ENCODE data around the gene PDZK1IP1. TPM values are rescaled to one million over a fixed set of nuclear protein-coding genes. Genes with fewer than 3 reads are reported as not detected.

The PDZK1IP1 gene
- total RNA-seq, 2 experiments from 2014 or later: not detected

GRCh38 chr1:47219590-47220220 is 29.9 kb upstream of the PDZK1IP1 start:
- no peaks in the 10 kb centered on the region for H3K36me3 Mint-ChIP-seq (ENCODE audit: low read depth)
- CTCF ChIA-PET: interaction anchor here (1.0 kb wide), 1 partner anchor 218 kb away, joined by 4 read pairs; the partner anchor contains the start of gene FOXD2

GRCh38 chr1:47219001-47219400 is 29.2 kb upstream of the PDZK1IP1 start:
- no peak for DNase-seq
- Mint-ChIP-seq H3K27me3 (ENCODE audit: low read depth) (peaks cover 4% of the 10 kb centered on the region), H3K9me3 (no peaks in the 10 kb centered on the region), H3K4me3 (no peak overlapping the region), H3K4me1 (ENCODE audit: low read depth) (no peaks in the 10 kb centered on the region), H3K36me3 (ENCODE audit: low read depth) (no peaks in the 10 kb centered on the region), H3K27ac (no peak overlapping the region)
- intact Hi-C loops (cut with micrococcal nuclease): no loop called here
- CTCF ChIA-PET: no interaction called here

More at GRCh38 chr1:47219590-47220220, 29.9 kb upstream of the PDZK1IP1 start:
- Mint-ChIP-seq H3K4me1 (ENCODE audit: low read depth) (no peaks in the 10 kb centered on the region), H3K27ac (no peak overlapping the region), H3K9me3 (no peaks in the 10 kb centered on the region), H3K27me3 (ENCODE audit: low read depth) (peaks cover 4% of the 10 kb centered on the region), H3K4me3 (no peak overlapping the region)
- no peak for DNase-seq
- intact Hi-C loops (cut with micrococcal nuclease): no loop called here

GRCh38 chr1:47216278-47217059 is 26.6 kb upstream of the PDZK1IP1 start:
- H3K27me3 Mint-ChIP-seq (ENCODE audit: low read depth): peaks cover 5% of the 10 kb centered on the region
- CTCF ChIA-PET: no interaction called here
- no peaks in the 10 kb centered on the region for H3K36me3 Mint-ChIP-seq (ENCODE audit: low read depth)
- H3K4me1 Mint-ChIP-seq (ENCODE audit: low read depth): no peaks in the 10 kb centered on the region
- DNase-seq: no peak
- no peaks in the 10 kb centered on the region for H3K9me3 Mint-ChIP-seq
- intact Hi-C loops (cut with micrococcal nuclease): no loop called here
- no peak overlapping the region for H3K4me3 Mint-ChIP-seq
- H3K27ac Mint-ChIP-seq: no peak overlapping the region

- CTCF ChIA-PET: no interaction called here
Observed at GRCh38 chr1:47215713-47216112, 25.9 kb upstream of the PDZK1IP1 start.

GRCh38 chr1:47214549-47214948 is 24.7 kb upstream of the PDZK1IP1 start:
- intact Hi-C loops (cut with micrococcal nuclease): no loop called here
- Mint-ChIP-seq H3K36me3 (ENCODE audit: low read depth) (no peaks in the 10 kb centered on the region), H3K4me1 (ENCODE audit: low read depth) (no peaks in the 10 kb centered on the region), H3K4me3 (no peak overlapping the region), H3K27me3 (ENCODE audit: low read depth) (peaks cover 2% of the 10 kb centered on the region), H3K27ac (no peak overlapping the region), H3K9me3 (no peaks in the 10 kb centered on the region)
- DNase-seq: no peak
- CTCF ChIA-PET: no interaction called here

More at GRCh38 chr1:47215713-47216112, 25.9 kb upstream of the PDZK1IP1 start:
- Mint-ChIP-seq H3K9me3 (no peaks in the 10 kb centered on the region), H3K4me1 (ENCODE audit: low read depth) (no peaks in the 10 kb centered on the region), H3K27me3 (ENCODE audit: low read depth) (peaks cover 5% of the 10 kb centered on the region), H3K27ac (no peak overlapping the region), H3K4me3 (no peak overlapping the region), H3K36me3 (ENCODE audit: low read depth) (no peaks in the 10 kb centered on the region)
- no peak for DNase-seq
- intact Hi-C loops (cut with micrococcal nuclease): no loop called here

- no peak overlapping the region for H3K4me3 Mint-ChIP-seq
- H3K36me3 Mint-ChIP-seq (ENCODE audit: low read depth): no peaks in the 10 kb centered on the region
- CTCF ChIA-PET: interaction anchor here (0.9 kb wide), 1 partner anchor 211 kb away, joined by 3 read pairs; no protein-coding TSS in a partner anchor
- intact Hi-C loops (cut with micrococcal nuclease): no loop called here
- H3K27me3 Mint-ChIP-seq (ENCODE audit: low read depth): peaks cover 4% of the 10 kb centered on the region
- no peaks in the 10 kb centered on the region for H3K4me1 Mint-ChIP-seq (ENCODE audit: low read depth)
- DNase-seq: no peak
- H3K27ac Mint-ChIP-seq: no peak overlapping the region
- no peaks in the 10 kb centered on the region for H3K9me3 Mint-ChIP-seq
Observed at GRCh38 chr1:47213230-47213963, 23.6 kb upstream of the PDZK1IP1 start.

GRCh38 chr1:47212636-47213229 is 22.9 kb upstream of the PDZK1IP1 start:
- DNase-seq: no peak
- CTCF ChIA-PET: interaction anchor here (0.9 kb wide), 1 partner anchor 211 kb away, joined by 3 read pairs; no protein-coding TSS in a partner anchor
- H3K9me3 Mint-ChIP-seq: no peaks in the 10 kb centered on the region
- intact Hi-C loops (cut with micrococcal nuclease): no loop called here
- no peak overlapping the region for H3K27ac Mint-ChIP-seq
- H3K27me3 Mint-ChIP-seq (ENCODE audit: low read depth): peaks cover 4% of the 10 kb centered on the region
- H3K4me1 Mint-ChIP-seq (ENCODE audit: low read depth): no peaks in the 10 kb centered on the region
- H3K36me3 Mint-ChIP-seq (ENCODE audit: low read depth): no peaks in the 10 kb centered on the region
- no peak overlapping the region for H3K4me3 Mint-ChIP-seq

GRCh38 chr1:47211796-47212269 is 22.0 kb upstream of the PDZK1IP1 start:
- Mint-ChIP-seq H3K27ac (no peak overlapping the region), H3K4me1 (ENCODE audit: low read depth) (no peaks in the 10 kb centered on the region), H3K4me3 (no peak overlapping the region), H3K36me3 (ENCODE audit: low read depth) (no peaks in the 10 kb centered on the region), H3K27me3 (ENCODE audit: low read depth) (peaks cover 4% of the 10 kb centered on the region), H3K9me3 (no peaks in the 10 kb centered on the region)
- CTCF ChIA-PET: no interaction called here
- no peak for DNase-seq
- intact Hi-C loops (cut with micrococcal nuclease): no loop called here

GRCh38 chr1:47210666-47211065 is 20.8 kb upstream of the PDZK1IP1 start:
- H3K27ac Mint-ChIP-seq: no peak overlapping the region
- intact Hi-C loops (cut with micrococcal nuclease): no loop called here

GRCh38 chr1:47209725-47210325 is 20.0 kb upstream of the PDZK1IP1 start:
- no peak for DNase-seq
- intact Hi-C loops (cut with micrococcal nuclease): no loop called here
- CTCF ChIA-PET: no interaction called here
- Mint-ChIP-seq H3K27me3 (ENCODE audit: low read depth) (peaks cover 4% of the 10 kb centered on the region), H3K4me3 (no peak overlapping the region), H3K4me1 (ENCODE audit: low read depth) (no peaks in the 10 kb centered on the region), H3K27ac (no peak overlapping the region), H3K9me3 (no peaks in the 10 kb centered on the region), H3K36me3 (ENCODE audit: low read depth) (no peaks in the 10 kb centered on the region)

More at GRCh38 chr1:47210666-47211065, 20.8 kb upstream of the PDZK1IP1 start:
- H3K9me3 Mint-ChIP-seq: no peaks in the 10 kb centered on the region
- no peaks in the 10 kb centered on the region for H3K36me3 Mint-ChIP-seq (ENCODE audit: low read depth)
- CTCF ChIA-PET: no interaction called here
- no peaks in the 10 kb centered on the region for H3K4me1 Mint-ChIP-seq (ENCODE audit: low read depth)
- DNase-seq: no peak
- peaks cover 4% of the 10 kb centered on the region for H3K27me3 Mint-ChIP-seq (ENCODE audit: low read depth)
- no peak overlapping the region for H3K4me3 Mint-ChIP-seq

- Mint-ChIP-seq H3K9me3 (no peaks in the 10 kb centered on the region), H3K27ac (no peak overlapping the region), H3K4me3 (no peak overlapping the region), H3K4me1 (ENCODE audit: low read depth) (no peaks in the 10 kb centered on the region), H3K36me3 (ENCODE audit: low read depth) (no peaks in the 10 kb centered on the region), H3K27me3 (ENCODE audit: low read depth) (peaks cover 8% of the 10 kb centered on the region)
- CTCF ChIA-PET: no interaction called here
- DNase-seq: no peak
- intact Hi-C loops (cut with micrococcal nuclease): no loop called here
Observed at GRCh38 chr1:47209091-47209490, 19.3 kb upstream of the PDZK1IP1 start.

- intact Hi-C loops (cut with micrococcal nuclease): no loop called here
- DNase-seq: no peak
- Mint-ChIP-seq H3K36me3 (ENCODE audit: low read depth) (no peaks in the 10 kb centered on the region), H3K27ac (no peak overlapping the region), H3K4me1 (ENCODE audit: low read depth) (no peaks in the 10 kb centered on the region), H3K27me3 (ENCODE audit: low read depth) (peaks cover 8% of the 10 kb centered on the region), H3K9me3 (no peaks in the 10 kb centered on the region), H3K4me3 (no peak overlapping the region)
- CTCF ChIA-PET: no interaction called here
Observed at GRCh38 chr1:47208374-47208850, 18.6 kb upstream of the PDZK1IP1 start.

Data from activated naive CD4-positive, alpha-beta T cell treated with anti-CD3 and anti-CD28 coated beads for 36 hours (primary cell).